ENCODE results near the gene SOX6.

SOX6 gene

GRCh38 chr11:16169956-16170847 is 186.1 kb downstream of the SOX6 start:
- Mint-ChIP-seq H3K4me1 (peaks cover 20% of the 10 kb centered on the region), H3K27me3 (ENCODE audit: low read depth) (no peaks in the 10 kb centered on the region), H3K36me3 (ENCODE audit: low read depth) (no peaks in the 10 kb centered on the region), H3K9me3 (no peaks in the 10 kb centered on the region), H3K4me3 (no peak overlapping the region), H3K27ac (peak overlapping the region; percentile 13 to 68 (median 44))
- no peak for TF ChIP-seq CTCF (IDR thresholded peaks at IDR 0.05; ENCODE audit: unreplicated experiment in 3 of 3)

DNA sequence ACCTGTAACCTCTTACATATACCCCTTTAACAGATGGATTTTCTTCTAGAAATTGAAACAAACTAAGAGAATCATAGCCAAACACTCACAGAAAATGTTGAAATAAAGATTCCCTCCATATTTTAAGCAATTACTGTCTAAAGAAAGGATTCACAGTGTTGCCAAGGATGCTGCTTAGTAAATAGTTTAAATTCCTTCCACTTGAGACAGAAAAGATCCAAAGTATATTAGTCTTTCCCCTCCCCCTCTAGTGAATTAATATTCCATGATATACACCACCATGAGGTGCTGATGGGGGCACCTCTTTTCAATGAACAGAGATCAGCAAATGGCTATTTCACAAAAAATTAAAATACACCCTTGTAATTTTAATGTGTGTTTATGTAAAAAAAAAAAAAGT is 186.8 kb downstream of the SOX6 start:
- peak; percentile 25 to 35 (median 29) for TF ChIP-seq CTCF (IDR thresholded peaks at IDR 0.05; ENCODE audit: unreplicated experiment in 3 of 3)
- Mint-ChIP-seq H3K36me3 (ENCODE audit: low read depth) (no peaks in the 10 kb centered on the region), H3K4me1 (peaks cover 20% of the 10 kb centered on the region), H3K27me3 (ENCODE audit: low read depth) (no peaks in the 10 kb centered on the region), H3K27ac (peak overlapping the region in 2 of 3 experiments; percentile 26 to 44), H3K9me3 (no peaks in the 10 kb centered on the region), H3K4me3 (no peak overlapping the region)

- Mint-ChIP-seq H3K36me3 (ENCODE audit: low read depth) (peaks cover 1% of the 10 kb centered on the region), H3K27ac (no peak overlapping the region), H3K27me3 (ENCODE audit: low read depth) (no peaks in the 10 kb centered on the region), H3K4me3 (no peak overlapping the region), H3K9me3 (no peaks in the 10 kb centered on the region), H3K4me1 (peaks cover 20% of the 10 kb centered on the region)
- no peak for TF ChIP-seq CTCF (IDR thresholded peaks at IDR 0.05; ENCODE audit: unreplicated experiment in 3 of 3)
Observed at GRCh38 chr11:16167706-16168487, 188.4 kb downstream of the SOX6 start.

GRCh38 chr11:16166571-16166970 is 189.8 kb downstream of the SOX6 start:
- Mint-ChIP-seq H3K27ac (no peak overlapping the region), H3K4me1 (peaks cover 14% of the 10 kb centered on the region), H3K4me3 (no peak overlapping the region), H3K9me3 (no peaks in the 10 kb centered on the region), H3K27me3 (ENCODE audit: low read depth) (no peaks in the 10 kb centered on the region), H3K36me3 (ENCODE audit: low read depth) (peaks cover 6% of the 10 kb centered on the region)
- no peak for TF ChIP-seq CTCF (IDR thresholded peaks at IDR 0.05; ENCODE audit: unreplicated experiment in 3 of 3)

GRCh38 chr11:16160146-16160545 is 196.2 kb downstream of the SOX6 start:
- H3K36me3 Mint-ChIP-seq (ENCODE audit: low read depth): peaks cover 6% of the 10 kb centered on the region
- H3K4me3 Mint-ChIP-seq: no peak overlapping the region
- no peak for TF ChIP-seq CTCF (IDR thresholded peaks at IDR 0.05; ENCODE audit: unreplicated experiment in 3 of 3)
- no peak overlapping the region for H3K27ac Mint-ChIP-seq
- H3K9me3 Mint-ChIP-seq: no peaks in the 10 kb centered on the region
- H3K27me3 Mint-ChIP-seq (ENCODE audit: low read depth): no peaks in the 10 kb centered on the region
- no peaks in the 10 kb centered on the region for H3K4me1 Mint-ChIP-seq
